ENCODE results near the gene CCBE1. TPM values are rescaled to one million over a fixed set of nuclear protein-coding genes. Genes with fewer than 3 reads are reported as not detected.

The CCBE1 gene
- total RNA-seq: 257 and 302 TPM in 2 replicates

GRCh38 chr18:59697236-59697932 lies at the start of gene CCBE1:
Gene CCBE1 (minus strand): TSS chr18:59697423.

Other genes starting within 250 kb of the CCBE1 start
- 7.5 and 9.5 TPM in 2 replicates for gene PMAIP1, start 202.6 kb upstream of the CCBE1 start, total RNA-seq